Epithelial cell of proximal tubule (primary cell): ENCODE measurements around the gene LMF1. TPM values are rescaled to one million over a fixed set of nuclear protein-coding genes. Genes with fewer than 3 reads are reported as not detected.

Experiments
- DNase-seq: peaks from one replicate; pipeline ENCODE4 v3.0.0-alpha.2; 2011; ENCODE audit warnings: low read depth
- H3K4me3 ChIP-seq: 2 replicates; pipeline ENCODE4 v1.5.1; 2011; ENCODE audit warnings: low read depth, mild to moderate bottlenecking, low read length
- total RNA-seq: library from RNA; depleted of rRNA; stranded (reverse); fragments of >200 nt; gene quantifications from 2 replicates; pipeline ENCODE4 v1.2.3, GENCODE V29; 2015
- TF ChIP-seq, protein P1 (sequence below): conservative IDR thresholded peaks from 2 replicates; pipeline ENCODE4 v1.5.1; 2012; ENCODE audit warnings: low read depth, mild to moderate bottlenecking, low read length

Gene LMF1
- total RNA-seq, 1 donor from 2014 or later = 8.2 TPM

DNA sequence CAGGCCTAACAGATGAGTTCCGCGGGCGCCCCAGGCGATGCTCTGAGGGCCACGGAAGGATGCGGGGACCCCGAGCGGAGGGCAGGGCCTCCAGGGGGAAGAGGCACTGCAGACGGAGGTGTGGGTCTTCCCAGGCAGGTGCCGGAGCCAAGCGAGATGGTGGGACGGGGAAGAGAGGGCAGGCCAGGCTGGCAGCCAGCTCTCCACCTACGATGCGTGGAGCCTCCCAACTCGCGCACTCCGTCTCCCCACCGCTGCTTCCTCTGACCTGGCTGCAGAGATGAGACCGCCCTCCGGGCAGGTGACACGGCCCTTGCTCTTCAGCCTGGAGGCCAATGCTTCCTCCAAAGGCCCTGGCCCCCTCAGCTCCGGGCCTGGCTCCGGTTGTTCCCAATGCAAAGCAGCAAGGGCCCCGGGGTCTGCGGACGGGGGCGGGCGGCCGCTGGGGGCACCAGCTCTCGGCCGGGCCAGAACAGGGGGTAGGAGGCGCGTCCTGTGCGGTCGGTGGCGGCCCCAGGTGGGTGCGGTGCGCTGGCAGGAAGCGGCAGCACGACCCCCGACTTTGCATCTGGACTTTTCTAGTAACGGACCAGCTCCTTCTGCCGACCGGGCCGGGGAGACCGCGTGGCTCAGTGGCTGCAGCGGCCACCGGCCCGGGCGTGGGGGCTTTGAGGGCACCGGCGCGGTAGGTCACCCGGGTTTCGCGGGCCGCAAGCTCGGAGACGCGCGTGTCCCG lies 9.2 kb upstream of the LMF1 start:
- H3K4me3 ChIP-seq = no peak overlapping the region
- TF ChIP-seq, protein P1, sequence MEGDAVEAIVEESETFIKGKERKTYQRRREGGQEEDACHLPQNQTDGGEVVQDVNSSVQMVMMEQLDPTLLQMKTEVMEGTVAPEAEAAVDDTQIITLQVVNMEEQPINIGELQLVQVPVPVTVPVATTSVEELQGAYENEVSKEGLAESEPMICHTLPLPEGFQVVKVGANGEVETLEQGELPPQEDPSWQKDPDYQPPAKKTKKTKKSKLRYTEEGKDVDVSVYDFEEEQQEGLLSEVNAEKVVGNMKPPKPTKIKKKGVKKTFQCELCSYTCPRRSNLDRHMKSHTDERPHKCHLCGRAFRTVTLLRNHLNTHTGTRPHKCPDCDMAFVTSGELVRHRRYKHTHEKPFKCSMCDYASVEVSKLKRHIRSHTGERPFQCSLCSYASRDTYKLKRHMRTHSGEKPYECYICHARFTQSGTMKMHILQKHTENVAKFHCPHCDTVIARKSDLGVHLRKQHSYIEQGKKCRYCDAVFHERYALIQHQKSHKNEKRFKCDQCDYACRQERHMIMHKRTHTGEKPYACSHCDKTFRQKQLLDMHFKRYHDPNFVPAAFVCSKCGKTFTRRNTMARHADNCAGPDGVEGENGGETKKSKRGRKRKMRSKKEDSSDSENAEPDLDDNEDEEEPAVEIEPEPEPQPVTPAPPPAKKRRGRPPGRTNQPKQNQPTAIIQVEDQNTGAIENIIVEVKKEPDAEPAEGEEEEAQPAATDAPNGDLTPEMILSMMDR = no peak
- no peak for DNase-seq

- TF ChIP-seq, protein P1 = no peak
- DNase-seq = no peak
These were observed 8.4 kb upstream of the LMF1 start for GRCh38 chr16:979147-979546.

GRCh38 chr16:978403-978802 lies 7.6 kb upstream of the LMF1 start:
- TF ChIP-seq, protein P1 = no peak
- no peak overlapping the region for H3K4me3 ChIP-seq

More at GRCh38 chr16:979147-979546, 8.4 kb upstream of the LMF1 start:
- no peak overlapping the region for H3K4me3 ChIP-seq

DNA sequence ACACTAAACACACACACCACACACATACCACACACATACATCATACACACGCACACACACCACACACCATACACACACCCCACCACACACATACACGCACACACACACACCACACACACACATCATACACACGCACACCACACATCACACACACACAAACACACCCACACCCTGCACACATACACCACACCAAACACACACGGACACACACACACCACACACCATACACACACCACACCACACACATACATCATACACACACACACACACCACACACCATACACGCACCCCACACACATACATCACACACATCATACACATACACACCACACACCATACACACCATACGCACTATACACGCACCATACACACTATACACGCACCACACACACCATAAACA lies 7.1 kb upstream of the LMF1 start:
- no peak for DNase-seq
- no peak overlapping the region for H3K4me3 ChIP-seq
- TF ChIP-seq, protein P1 = no peak

More at GRCh38 chr16:978403-978802, 7.6 kb upstream of the LMF1 start:
- DNase-seq = no peak

GRCh38 chr16:977081-977701 lies 6.4 kb upstream of the LMF1 start:
- no peak for DNase-seq
- TF ChIP-seq, protein P1 = no peak
- H3K4me3 ChIP-seq = no peak overlapping the region

DNA sequence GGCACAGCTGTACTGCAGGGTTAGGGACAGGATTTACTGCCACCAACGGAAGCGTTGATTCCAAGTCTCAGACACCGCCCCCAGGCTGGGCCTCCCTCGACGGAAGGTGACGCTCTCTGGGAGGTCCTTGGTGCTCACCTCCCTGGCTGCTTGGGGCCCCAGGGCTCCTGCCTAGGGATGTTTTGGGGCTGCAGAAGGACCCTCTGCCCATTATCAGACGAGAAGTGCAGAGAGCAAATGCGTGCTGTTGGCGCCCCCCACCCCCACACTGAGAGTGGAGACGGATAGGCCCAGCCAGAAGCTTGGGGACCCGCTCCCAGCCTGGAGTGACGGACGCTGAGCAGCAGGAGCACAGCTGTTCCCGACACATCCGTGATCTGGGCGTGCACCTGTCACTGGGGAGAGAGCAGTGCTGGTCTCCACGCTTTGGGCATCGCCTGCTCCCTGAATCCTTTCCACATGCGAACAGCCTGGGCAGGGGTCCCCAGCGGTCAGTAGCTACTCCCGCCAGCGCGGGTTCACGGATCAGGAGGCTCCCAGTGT lies 5.7 kb upstream of the LMF1 start:
- TF ChIP-seq, protein P1 = no peak
- no peak overlapping the region for H3K4me3 ChIP-seq
- no peak for DNase-seq
